BJ (cell line): ENCODE measurements around the gene NOC2L. TPM values are rescaled to one million over a fixed set of nuclear protein-coding genes. Genes with fewer than 3 reads are reported as not detected.
A peak's percentile ranks its signal among the peaks of the same experiment; 100 is the strongest.

Experiments used
- CTCF ChIA-PET: fragments of 350-600 bp; formaldehyde crosslinking; extraction: SDS; loops from one replicate; lab custom pipeline; 2021; ENCODE audit warnings: antibody characterized with exemption, inconsistent platforms; lab: Yijun Ruan, JAX
- POLR2A ChIA-PET: fragments of 300-600 bp; sonication (Branson Sonifier 250); formaldehyde crosslinking; extraction: SDS; loops from one replicate; lab custom pipeline; 2021; ENCODE audit warnings: antibody characterized with exemption; lab: Charles Lee
- DNase-seq: peaks from one replicate; pipeline ENCODE4 v3.0.0-alpha.2; 2011; ENCODE audit warnings: low read depth
- H3K27me3 ChIP-seq: 2 replicates; pipeline ENCODE4 v1.6.0; 2011; ENCODE audit warnings: low read length; ENCODE audit not compliant: control insufficient read depth, insufficient read depth
- H3K36me3 ChIP-seq: 2 replicates; pipeline ENCODE4 v1.5.1; 2011; ENCODE audit warnings: low read length; ENCODE audit not compliant: control insufficient read depth, insufficient read depth
- H3K4me3 ChIP-seq: 2 replicates; pipeline ENCODE4 v1.5.1; 2011; ENCODE audit warnings: low read depth, mild to moderate bottlenecking, control low read depth, low read length
- CTCF ChIP-seq: IDR thresholded peaks from 2 replicates; pipeline ENCODE4 v1.5.1; 2011; ENCODE audit warnings: low read depth, mild to moderate bottlenecking, control low read depth, inconsistent platforms, low read length, moderate library complexity; ENCODE audit not compliant: insufficient read depth
- polyA plus RNA-seq: library from polyadenylated mRNA; depleted of rRNA; stranded (reverse); fragments of >200 nt; gene quantifications from 2 replicates; pipeline ENCODE4 v1.2.3, GENCODE V29; 2011

Gene NOC2L
- polyA plus RNA-seq, 1 experiment: 49.7 TPM

DNA sequence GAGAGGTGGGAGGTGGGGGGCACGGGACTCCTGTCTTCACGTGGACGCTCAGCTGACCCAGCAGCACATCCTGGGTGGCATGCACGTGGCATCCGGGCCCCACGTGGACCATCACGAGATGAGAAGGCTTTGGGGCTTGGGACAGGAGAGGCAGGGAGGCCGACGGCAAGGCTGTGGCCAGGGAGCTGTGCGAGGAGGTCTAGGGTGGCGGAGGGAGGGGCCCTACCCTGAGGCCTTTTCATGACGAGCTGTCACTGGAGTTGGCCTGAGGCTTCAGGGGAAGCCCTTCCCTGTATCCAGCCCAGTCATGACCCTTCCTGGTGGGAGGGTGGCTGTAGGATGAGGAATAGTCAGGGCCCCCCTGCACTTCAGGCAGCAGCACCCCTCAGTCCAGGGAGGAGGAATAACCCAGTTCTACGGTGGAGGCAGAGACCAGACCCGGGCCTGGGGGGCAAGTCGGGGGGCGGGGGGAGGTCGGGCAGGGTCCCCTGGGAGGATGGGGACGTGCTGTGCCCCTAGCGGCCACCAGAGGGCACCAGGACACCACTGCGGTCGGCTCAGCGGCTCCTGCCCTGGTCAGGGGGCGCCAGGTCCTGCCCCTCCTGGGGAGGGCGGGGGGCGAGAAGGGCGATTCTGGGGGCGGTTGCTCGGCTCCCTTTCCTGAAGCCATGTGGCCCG, 24.9 kb upstream of the NOC2L start:
- ChIA-PET CTCF (interaction anchor here (0.6 to 9.5 kb wide), 33 partner anchors 8 to 387 kb away, joined by 3 to 157 read pairs (median 5); partner anchors contain the start of genes HES4, ISG15, NOC2L and PLEKHN1), POLR2A (no interaction called here)
- no peaks in the 10 kb centered on the region for H3K36me3 ChIP-seq
- H3K4me3 ChIP-seq: 0 out of 2 replicates have a peak overlapping the region, but pooled peaks have one; percentile 21
- no peaks in the 10 kb centered on the region for H3K27me3 ChIP-seq
- peak; percentile 96 for TF ChIP-seq CTCF
- no peak for DNase-seq

DNA sequence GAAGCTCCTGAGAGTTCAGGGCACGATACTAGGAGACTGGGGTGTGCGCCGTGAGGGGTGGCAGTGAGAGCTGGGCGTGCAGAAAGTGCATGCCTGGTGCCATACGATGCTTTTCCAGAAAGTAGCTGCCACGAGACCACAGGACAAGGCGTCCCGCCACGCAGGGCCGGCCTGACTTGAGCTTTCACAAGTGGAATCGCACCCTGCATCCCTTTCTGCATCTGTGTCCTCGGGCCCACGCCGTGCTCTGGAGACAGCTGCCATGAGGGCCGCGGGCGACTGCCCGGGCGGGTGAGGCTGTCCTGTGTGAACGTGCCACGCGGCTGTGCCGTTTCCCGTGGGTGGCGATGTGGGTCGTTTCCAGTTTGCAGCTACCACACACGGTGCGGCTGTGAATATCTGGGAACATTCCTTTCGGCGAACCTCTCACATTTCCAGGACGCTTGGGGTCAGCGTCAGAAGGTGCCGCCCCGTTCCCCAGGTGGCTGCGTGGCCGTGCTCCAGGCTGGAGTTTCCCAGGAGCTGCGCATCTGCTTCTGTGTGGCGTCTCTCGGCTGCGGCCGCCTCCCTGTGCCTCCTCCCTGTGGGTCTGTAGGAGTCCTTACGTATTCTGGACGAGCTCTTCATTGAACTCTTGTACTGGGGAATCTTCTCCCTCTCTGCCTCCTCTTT, 23.8 kb upstream of the NOC2L start:
- CTCF ChIA-PET: interaction anchor here (0.6 to 9.5 kb wide), 14 partner anchors 11 to 388 kb away, joined by 3 to 157 read pairs (median 7); partner anchors contain the start of genes HES4 and ISG15
- Histone ChIP-seq H3K27me3 (no peaks in the 10 kb centered on the region), H3K36me3 (no peaks in the 10 kb centered on the region), H3K4me3 (no peak overlapping the region)
- no peak for TF ChIP-seq CTCF
- POLR2A ChIA-PET: no interaction called here
- no peak for DNase-seq

DNA sequence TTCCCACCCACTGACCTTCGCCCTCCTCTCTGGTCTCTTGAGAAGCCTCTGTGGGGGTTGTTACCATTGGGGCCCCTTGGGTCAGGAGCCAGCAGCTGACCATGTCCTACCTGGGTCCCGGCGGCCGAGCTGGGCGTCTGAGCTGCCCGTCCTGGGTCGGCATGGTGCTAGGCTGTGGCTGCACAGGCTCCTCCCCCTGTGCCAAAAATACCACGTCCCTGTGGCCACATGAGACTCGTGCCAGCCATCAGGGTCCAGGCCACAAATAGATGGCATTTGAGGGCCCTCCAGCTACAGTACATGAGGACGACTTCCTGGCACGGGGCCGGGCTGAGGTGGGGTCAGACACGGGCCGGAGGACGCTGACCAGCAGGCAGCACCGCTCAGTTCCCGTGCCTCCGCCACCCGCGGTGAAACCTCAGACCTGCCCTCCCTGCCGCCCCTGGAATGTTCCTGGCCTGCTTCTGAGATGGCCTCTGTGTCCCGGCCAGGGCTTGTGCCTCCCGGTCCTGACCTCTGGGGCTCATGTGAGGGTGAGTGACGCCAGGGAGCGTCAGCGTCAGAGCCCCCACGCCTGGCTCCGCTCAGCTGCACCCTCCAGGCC, 23.0 kb upstream of the NOC2L start, which contains the start of gene PERM1:
TSS of gene PERM1 (minus strand) at position 139 of the 604 bp plus-strand sequence. CDS start 1,064 bp downstream, outside the sequence.
- DNase-seq: no peak

GRCh38 chr1:981491-981954, 22.5 kb upstream of the NOC2L start:
- Histone ChIP-seq H3K4me3 (no peak overlapping the region), H3K27me3 (no peaks in the 10 kb centered on the region), H3K36me3 (no peaks in the 10 kb centered on the region)
- TF ChIP-seq CTCF: no peak
- ChIA-PET CTCF (interaction anchor here (0.7 to 9.5 kb wide), 6 partner anchors 21 to 390 kb away, joined by 3 to 157 read pairs (median 6); no protein-coding TSS in a partner anchor), POLR2A (interaction anchor here (1.2 kb wide), 1 partner anchor 19 kb away, joined by 3 read pairs; no protein-coding TSS in a partner anchor)
- no peak for DNase-seq

More for the DNA sequence above, 23.0 kb upstream of the NOC2L start, which contains the start of gene PERM1:
- no peak for TF ChIP-seq CTCF
- ChIA-PET CTCF (interaction anchor here (0.7 to 9.5 kb wide), 8 partner anchors 12 to 88 kb away, joined by 3 to 157 read pairs (median 22); partner anchors contain the start of gene HES4), POLR2A (no interaction called here)
- Histone ChIP-seq H3K36me3 (no peaks in the 10 kb centered on the region), H3K27me3 (no peaks in the 10 kb centered on the region), H3K4me3 (no peak within 1 kb of the TSS)
